Left kidney (tissue), 2 donors: ENCODE measurements around the gene MRPL30. TPM values are rescaled to one million over a fixed set of nuclear protein-coding genes. Genes with fewer than 3 reads are reported as not detected.
A peak's percentile ranks its signal among the peaks of the same experiment; 100 is the strongest.
"Not testable (repeated sequence)": the region's sequence is repeated elsewhere in the genome, so short reads cannot be mapped to it uniquely, and the experiment has no call there.

ENCODE experiments used
- DNase-seq: peaks from one replicate; pipeline ENCODE4 v3.0.0-alpha.2; 2013
- polyA plus RNA-seq: library from polyadenylated mRNA; unstranded; fragments of 120-200 nt; gene quantifications from one replicate; pipeline ENCODE4 v1.2.1, GENCODE V29; 2013; ENCODE audit not compliant: insufficient read length

The MRPL30 gene
- polyA plus RNA-seq, 1 donor = 57.3 TPM

DNA sequence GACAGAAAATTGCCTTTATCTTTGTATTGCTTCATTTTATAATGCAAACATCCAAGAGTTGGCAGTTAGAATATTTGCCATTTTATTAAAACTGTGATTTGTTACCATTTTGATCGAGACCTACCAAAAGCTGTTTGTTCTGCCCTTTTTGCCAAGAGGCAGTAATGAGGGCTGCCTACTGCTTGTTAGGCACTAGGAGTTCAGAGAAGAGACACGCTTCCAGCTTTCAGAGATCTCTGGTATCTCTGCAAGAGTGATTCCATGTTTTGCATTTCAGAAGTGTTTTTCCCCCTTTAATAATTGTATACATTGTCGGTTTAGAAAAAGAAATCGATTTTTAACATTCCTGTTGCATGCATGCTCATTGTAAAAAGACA is 628 bp downstream of the MRPL30 start:
- DNase-seq = peak; percentile 3

GRCh38 chr2:99183025-99183424 is 2.0 kb downstream of the MRPL30 start:
- no peak for DNase-seq

- no peak for DNase-seq
Observed at GRCh38 chr2:99184811-99185210, 3.8 kb downstream of the MRPL30 start.

- no peak for DNase-seq
Observed at GRCh38 chr2:99187011-99187410, 6.0 kb downstream of the MRPL30 start.

GRCh38 chr2:99188357-99188756 is 7.4 kb downstream of the MRPL30 start:
- DNase-seq = no peak

GRCh38 chr2:99190548-99190947 is 9.6 kb downstream of the MRPL30 start:
- DNase-seq = no peak

DNA sequence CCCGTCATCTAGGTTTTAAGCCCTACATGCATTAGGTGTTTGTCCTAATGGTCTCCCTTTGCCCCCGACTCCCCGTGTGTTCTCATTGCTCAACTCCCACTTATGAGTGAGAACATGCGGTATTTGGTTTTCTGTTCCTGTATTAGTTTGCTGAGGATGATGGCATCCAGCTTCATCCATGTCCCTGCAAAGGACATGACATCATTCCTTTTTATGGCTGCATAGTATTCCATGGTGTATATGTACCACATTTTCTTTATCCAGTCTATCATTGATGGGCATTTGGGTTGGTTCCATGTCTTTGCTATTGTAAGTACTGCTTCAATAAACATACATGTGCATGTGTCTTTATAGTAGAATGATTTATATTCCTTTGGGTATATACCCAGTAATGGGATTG is 11.4 kb downstream of the MRPL30 start:
- not testable (repeated sequence) for DNase-seq

- DNase-seq = no peak
Observed at GRCh38 chr2:99198103-99198841, 17.3 kb downstream of the MRPL30 start.

DNA sequence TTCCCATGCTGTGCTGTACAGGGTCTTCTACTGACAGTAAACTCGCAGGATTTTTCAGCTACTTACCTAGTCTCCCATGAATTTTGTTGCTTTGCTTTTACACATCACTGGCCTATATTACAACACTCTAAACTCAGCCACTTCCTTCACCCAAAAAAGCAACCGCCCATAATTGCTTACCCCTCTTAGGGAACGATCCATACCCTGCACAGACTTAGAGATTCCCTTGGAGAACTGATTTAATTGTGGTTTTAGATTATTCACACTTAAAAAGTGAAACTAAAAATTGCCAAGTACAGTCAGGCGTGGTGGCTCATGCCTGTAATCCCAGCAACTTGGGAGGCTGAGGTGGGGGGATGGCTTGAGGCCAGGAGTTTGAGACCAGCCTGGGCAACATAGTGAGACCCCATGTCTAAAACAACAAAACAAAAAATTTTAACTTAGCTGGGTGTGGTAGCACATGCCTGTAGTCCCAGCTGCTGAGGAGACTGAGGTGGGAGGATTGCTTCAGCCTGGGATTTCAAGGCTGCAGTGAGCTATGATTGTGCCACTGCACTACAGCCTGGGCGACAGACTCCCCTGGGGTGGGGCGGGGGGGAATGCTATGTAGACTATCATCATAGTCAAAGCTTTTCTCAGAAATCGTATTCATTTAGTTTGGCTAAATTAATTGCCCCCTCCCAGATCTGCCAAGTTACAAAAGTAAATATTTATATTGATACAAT is 19.3 kb downstream of the MRPL30 start:
- no peak for DNase-seq

DNA sequence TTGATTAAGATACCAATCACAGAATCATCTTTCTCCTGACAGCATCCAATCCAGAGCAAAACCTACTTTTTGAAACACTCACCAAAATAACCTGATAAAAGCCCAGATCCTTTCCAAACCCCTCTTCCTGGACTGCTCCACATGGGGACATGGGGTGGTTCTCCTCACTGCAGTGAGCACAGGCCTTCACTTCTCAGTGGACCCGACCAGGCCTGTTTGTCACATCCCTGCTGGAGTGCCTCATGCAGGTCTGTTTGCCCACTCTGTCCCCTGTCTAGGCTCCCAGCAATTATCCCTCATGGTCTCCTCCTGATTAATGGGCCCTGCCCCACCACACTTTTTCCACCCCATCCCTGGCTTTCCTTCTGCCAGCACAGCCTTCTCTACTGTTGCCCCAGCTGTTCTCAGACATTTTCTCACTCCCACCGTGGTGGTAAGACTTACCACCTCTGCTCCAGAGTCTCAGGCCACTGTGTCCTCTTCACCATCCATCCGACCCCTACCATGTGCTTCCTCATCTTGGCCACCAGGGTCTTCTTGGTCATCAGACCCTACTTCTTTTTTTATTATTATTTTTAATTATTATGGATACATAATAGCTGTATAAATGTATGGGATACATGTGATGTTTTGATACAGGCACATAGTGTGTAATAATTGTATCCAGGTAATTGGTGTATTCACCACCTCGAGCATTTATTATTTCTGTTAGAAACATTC is 21.1 kb downstream of the MRPL30 start:
- DNase-seq = no peak

- DNase-seq = no peak
Observed at GRCh38 chr2:99205491-99205890, 24.5 kb downstream of the MRPL30 start.

DNA sequence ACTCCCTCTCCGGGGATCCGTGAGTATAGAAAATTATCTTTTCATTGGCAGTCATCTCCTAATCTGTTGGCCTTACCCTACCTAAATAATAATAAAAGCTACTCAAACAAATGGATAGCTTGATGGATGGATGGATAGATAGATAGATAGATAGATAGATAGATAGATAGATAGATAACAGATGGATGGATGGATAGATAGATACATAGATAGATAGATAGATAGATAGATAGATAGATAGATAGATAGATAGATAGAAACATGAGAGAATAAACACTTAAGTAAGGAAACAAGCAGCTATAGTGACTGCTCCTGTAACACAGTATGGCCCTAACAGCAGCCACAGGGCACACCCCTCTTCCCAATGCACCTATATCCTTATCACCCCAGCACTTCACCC is 35.1 kb downstream of the MRPL30 start:
- no peak for DNase-seq

GRCh38 chr2:99217929-99218501 is 37.0 kb downstream of the MRPL30 start:
- no peak for DNase-seq

- not testable (repeated sequence) for DNase-seq
Observed at GRCh38 chr2:99233177-99233576, 52.2 kb downstream of the MRPL30 start.

DNA sequence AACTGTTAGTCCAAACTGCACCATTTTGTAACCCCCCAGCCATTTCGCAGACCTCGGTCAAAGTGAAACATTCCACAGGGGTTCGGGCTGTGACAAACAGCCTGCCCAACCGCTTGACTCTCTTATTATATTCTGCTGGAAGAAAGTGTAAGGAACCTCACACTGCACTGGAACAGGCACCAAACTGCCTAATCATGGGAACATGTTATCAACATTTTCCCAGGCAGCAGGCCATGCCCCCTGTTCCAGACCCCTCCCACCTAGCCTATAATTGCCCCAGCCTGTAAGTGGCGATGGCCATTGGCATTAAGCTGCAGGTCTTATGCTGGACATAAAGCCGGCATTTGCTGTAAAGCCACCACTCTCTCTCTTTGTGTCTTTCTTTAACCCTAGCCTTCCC is 57.6 kb downstream of the MRPL30 start:
- DNase-seq = no peak

GRCh38 chr2:99240431-99240830 is 59.4 kb downstream of the MRPL30 start:
- no peak for DNase-seq

DNA sequence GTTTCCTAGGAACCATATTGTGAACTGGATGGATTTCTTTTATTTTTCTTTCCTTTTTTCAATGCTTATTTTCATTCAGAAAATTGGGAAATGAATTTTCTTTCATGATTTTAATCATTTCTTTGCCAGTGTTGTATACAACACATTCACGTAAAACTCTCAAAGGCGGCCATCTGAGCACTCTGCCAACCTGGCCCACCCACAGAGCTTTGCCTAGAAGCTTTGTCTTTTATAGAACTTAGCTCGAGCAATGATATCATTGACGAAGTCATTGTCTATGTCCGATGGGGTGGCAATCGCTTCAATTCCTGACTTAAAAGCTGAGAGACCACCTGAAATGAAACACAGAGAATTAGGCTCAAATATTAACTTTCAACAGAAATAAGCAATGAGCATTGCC is 61.2 kb downstream of the MRPL30 start:
- no peak for DNase-seq

Other genes with a start within 250 kb of the MRPL30 start
- gene CRACDL, start 245.0 kb upstream of the MRPL30 start, polyA plus RNA-seq = 2.5 TPM
- 12.8 TPM for gene C2orf15, start 39.5 kb upstream of the MRPL30 start, polyA plus RNA-seq
- gene TSGA10, start 26.2 kb upstream of the MRPL30 start, polyA plus RNA-seq = 24.8 TPM
- 18.7 TPM for gene LIPT1, start 26.2 kb upstream of the MRPL30 start, polyA plus RNA-seq
- 59.4 TPM for gene MITD1, start 126 bp upstream of the MRPL30 start, polyA plus RNA-seq
- gene LYG2, start 74.5 kb downstream of the MRPL30 start, polyA plus RNA-seq = 1.0 TPM
- 4.2 TPM for gene LYG1, start 120.0 kb downstream of the MRPL30 start, polyA plus RNA-seq
- gene TXNDC9, start 155.1 kb downstream of the MRPL30 start, polyA plus RNA-seq = 46.2 TPM
- gene EIF5B, start 156.2 kb downstream of the MRPL30 start, polyA plus RNA-seq = 84.8 TPM